ENCODE results near the gene ATP13A3. TPM values are rescaled to one million over a fixed set of nuclear protein-coding genes. Genes with fewer than 3 reads are reported as not detected.

Gene ATP13A3
- total RNA-seq, 4 donors from 2014 or later, result 23.6 to 129 (median 69.8) TPM

DNA sequence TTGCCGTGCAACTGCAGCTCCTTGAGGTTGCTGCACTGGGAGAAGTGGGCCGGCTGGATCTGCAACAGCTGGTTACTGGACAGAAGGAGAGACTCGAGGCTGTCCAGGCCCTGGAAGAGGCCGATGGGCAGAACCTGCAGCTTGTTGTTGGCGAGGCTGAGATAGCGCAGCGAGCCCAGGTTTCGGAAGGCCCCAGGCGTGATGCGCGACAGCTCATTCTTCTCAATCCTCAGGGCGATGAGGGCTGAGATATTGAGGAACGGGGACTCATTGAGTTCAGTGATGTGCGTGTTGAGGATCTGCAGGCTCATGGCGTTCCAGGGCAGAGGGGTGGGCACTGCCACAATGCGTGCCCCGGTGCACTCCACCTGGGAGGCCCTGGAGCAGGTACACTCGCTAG, 126.2 kb downstream of the ATP13A3 start:
- WGBS, 2 donors (ENCODE audit: low coverage in 1 of 2), result 96% methylated on average over 16 of the region's 18 CpGs; no CpG with 5 or more reads in 1 of the 2 donors
- TF ChIP-seq POLR2A (IDR thresholded peaks at IDR 0.05) (no peak), EP300 (IDR thresholded peaks at IDR 0.05; ENCODE audit: low read depth) (no peak), POLR2AphosphoS5 (IDR thresholded peaks at IDR 0.05) (no peak)
- TF ChIP-seq, protein P1, sequence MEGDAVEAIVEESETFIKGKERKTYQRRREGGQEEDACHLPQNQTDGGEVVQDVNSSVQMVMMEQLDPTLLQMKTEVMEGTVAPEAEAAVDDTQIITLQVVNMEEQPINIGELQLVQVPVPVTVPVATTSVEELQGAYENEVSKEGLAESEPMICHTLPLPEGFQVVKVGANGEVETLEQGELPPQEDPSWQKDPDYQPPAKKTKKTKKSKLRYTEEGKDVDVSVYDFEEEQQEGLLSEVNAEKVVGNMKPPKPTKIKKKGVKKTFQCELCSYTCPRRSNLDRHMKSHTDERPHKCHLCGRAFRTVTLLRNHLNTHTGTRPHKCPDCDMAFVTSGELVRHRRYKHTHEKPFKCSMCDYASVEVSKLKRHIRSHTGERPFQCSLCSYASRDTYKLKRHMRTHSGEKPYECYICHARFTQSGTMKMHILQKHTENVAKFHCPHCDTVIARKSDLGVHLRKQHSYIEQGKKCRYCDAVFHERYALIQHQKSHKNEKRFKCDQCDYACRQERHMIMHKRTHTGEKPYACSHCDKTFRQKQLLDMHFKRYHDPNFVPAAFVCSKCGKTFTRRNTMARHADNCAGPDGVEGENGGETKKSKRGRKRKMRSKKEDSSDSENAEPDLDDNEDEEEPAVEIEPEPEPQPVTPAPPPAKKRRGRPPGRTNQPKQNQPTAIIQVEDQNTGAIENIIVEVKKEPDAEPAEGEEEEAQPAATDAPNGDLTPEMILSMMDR (IDR thresholded peaks at IDR 0.05), result no peak

DNA sequence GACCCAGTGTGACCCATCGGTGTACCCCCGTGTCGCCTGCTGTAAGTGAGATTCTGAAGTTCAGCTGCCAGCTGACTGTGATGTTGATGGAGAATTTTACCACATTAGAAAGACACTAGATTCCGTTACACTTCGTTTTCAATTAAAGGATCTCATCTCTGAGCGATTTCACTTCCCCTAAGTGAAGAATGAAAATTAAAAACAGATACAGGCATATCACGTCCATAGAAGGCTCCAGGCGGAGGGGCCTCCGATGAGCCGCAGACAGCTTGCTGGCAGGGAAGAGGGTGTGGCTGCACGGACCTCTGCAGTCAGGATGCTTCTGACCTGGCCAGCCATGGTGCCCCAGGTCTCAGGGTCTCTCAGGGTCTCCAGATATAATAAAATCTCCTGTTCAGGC, 129.1 kb downstream of the ATP13A3 start:
- TF ChIP-seq POLR2AphosphoS5 (IDR thresholded peaks at IDR 0.05) (no peak), POLR2A (IDR thresholded peaks at IDR 0.05) (no peak), EP300 (IDR thresholded peaks at IDR 0.05; ENCODE audit: low read depth) (no peak)
- TF ChIP-seq, protein P1 (IDR thresholded peaks at IDR 0.05), result no peak
- Histone ChIP-seq H3K27me3 (no peaks in the 10 kb centered on the region), H3K4me1 (no peaks in the 10 kb centered on the region), H3K27ac (no peak overlapping the region), H3K36me3 (no peaks in the 10 kb centered on the region), H3K9me3 (no peaks in the 10 kb centered on the region), H3K4me3 (no peak overlapping the region)
- no peak for DNase-seq
- in situ Hi-C loops (cut with MboI; ENCODE audit: low pct_ligation_motif_present in 1 of 4, low pct_unique_long_range_greater_than_20kb in 1 of 4, low sequenced_read_pairs in 3 of 4) (no loop called here), intact Hi-C loops (cut with DNase I; ENCODE audit: low total_unique reads) (no loop called here)
- WGBS, 2 donors (ENCODE audit: low coverage in 1 of 2), result 85 to 100% methylated on average over 4 to 11 of the region's 11 CpGs

More for the DNA sequence above, 126.2 kb downstream of the ATP13A3 start:
- peaks cover 0 to 7% (median 2%) of the 10 kb centered on the region in 4 donors for H3K4me1 ChIP-seq
- no peaks in the 10 kb centered on the region for H3K27me3 ChIP-seq
- intact Hi-C loops (cut with DNase I; ENCODE audit: low total_unique reads), result no loop called here
- H3K36me3 ChIP-seq, result no peaks in the 10 kb centered on the region
- H3K9me3 ChIP-seq, result no peaks in the 10 kb centered on the region
- in situ Hi-C loops (cut with MboI; ENCODE audit: low pct_ligation_motif_present in 1 of 4, low pct_unique_long_range_greater_than_20kb in 1 of 4, low sequenced_read_pairs in 3 of 4), result no loop called here
- H3K4me3 ChIP-seq, result no peak overlapping the region
- no peak for DNase-seq
- H3K27ac ChIP-seq, result no peak overlapping the region

DNA sequence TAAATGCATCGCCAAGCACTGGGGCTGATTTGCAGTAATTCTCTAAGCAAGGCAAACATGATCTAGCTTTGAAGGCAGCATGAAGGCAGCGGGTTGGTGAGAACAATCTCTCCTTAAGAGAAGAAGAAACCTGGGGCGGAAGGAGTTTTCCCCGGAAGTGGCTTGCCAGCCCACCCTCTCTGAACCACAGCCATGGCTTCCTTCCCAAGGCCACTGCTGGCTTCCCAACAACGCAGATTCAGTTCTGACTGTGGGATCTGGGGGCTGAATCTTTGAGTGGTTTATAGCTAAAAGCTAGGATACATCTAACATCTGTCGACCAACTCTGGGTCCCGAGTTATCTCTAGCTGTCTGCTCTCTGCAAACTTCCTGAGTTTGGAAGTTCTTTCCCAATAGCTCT, 131.4 kb downstream of the ATP13A3 start:
- TF ChIP-seq, protein P1 (IDR thresholded peaks at IDR 0.05), result no peak
- TF ChIP-seq EP300 (IDR thresholded peaks at IDR 0.05; ENCODE audit: low read depth), result no peak
- no peaks in the 10 kb centered on the region for H3K4me1 ChIP-seq
- no peaks in the 10 kb centered on the region for H3K9me3 ChIP-seq
- intact Hi-C loops (cut with DNase I; ENCODE audit: low total_unique reads), result no loop called here
- WGBS, 2 donors (ENCODE audit: low coverage in 1 of 2), result 73% methylated on average over 7 of the region's 7 CpGs; no CpG with 5 or more reads in 1 of the 2 donors
- H3K27me3 ChIP-seq, result no peaks in the 10 kb centered on the region
- no peak overlapping the region for H3K27ac ChIP-seq
- in situ Hi-C loops (cut with MboI; ENCODE audit: low pct_ligation_motif_present in 1 of 4, low pct_unique_long_range_greater_than_20kb in 1 of 4, low sequenced_read_pairs in 3 of 4), result no loop called here
- H3K36me3 ChIP-seq, result no peaks in the 10 kb centered on the region
- no peak overlapping the region for H3K4me3 ChIP-seq
- DNase-seq, result no peak

DNA sequence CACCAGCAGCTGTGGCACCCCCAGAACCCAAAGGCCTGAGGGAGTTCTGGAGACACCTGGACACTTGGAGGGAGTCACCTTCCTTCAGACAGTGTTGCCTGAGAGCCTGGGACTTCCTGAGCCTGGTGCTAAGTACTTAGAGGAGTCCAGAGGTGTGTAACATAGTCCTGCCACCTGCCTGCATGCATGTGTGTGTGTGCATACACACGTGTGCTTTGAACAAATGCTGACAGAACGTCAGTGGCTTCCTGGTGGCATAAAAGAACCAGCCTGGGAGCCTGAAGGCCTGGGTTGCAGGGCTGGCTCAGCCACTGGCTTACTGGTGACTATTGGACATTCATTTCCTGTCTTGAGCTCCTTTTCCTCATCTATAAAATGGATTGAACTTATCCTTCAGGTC, 132.5 kb downstream of the ATP13A3 start:
- in situ Hi-C loops (cut with MboI; ENCODE audit: low pct_ligation_motif_present in 1 of 4, low pct_unique_long_range_greater_than_20kb in 1 of 4, low sequenced_read_pairs in 3 of 4) (no loop called here), intact Hi-C loops (cut with DNase I; ENCODE audit: low total_unique reads) (no loop called here)
- TF ChIP-seq, protein P1 (IDR thresholded peaks at IDR 0.05), result no peak
- no peak for TF ChIP-seq POLR2A (IDR thresholded peaks at IDR 0.05)
- Histone ChIP-seq H3K4me3 (no peak overlapping the region), H3K36me3 (no peaks in the 10 kb centered on the region), H3K27me3 (no peaks in the 10 kb centered on the region), H3K4me1 (no peaks in the 10 kb centered on the region), H3K9me3 (no peaks in the 10 kb centered on the region), H3K27ac (no peak overlapping the region)
- DNase-seq, result no peak
- 48% methylated on average over 2 of the region's 2 CpGs; no CpG with 5 or more reads in 1 of the 2 donors for WGBS, 2 donors (ENCODE audit: low coverage in 1 of 2)

Small RNA genes lying within 50 kb of the gene (small RNA-seq; reads per million reads assigned to genes)
- gene AC108676.2 (0 reads per million in 4 donors), gene RNU6-1101P (0 reads per million in 4 donors)

Other genes starting within 250 kb of the ATP13A3 start
- under 1 TPM in 1 of 4 donors, not detected in 3; 0.14 TPM for gene CPN2, start 135.7 kb downstream of the ATP13A3 start, total RNA-seq
- under 1 TPM in 2 of 4 donors, not detected in 2; 0.14 to 0.32 TPM for gene LRRC15, start 117.3 kb downstream of the ATP13A3 start, total RNA-seq
- gene GP5, start 87.7 kb downstream of the ATP13A3 start, total RNA-seq, result not detected
- 100 to 1,000 TPM in 1 of 4 donors, 10 to 100 TPM in 3; 52.0 to 101 (median 58.8) TPM for gene TMEM44, start 146.4 kb upstream of the ATP13A3 start, total RNA-seq
- 10 to 100 TPM; 18.7 to 69.9 (median 52.8) TPM for gene LSG1, start 185.2 kb upstream of the ATP13A3 start, total RNA-seq
- gene FAM43A, start 198.9 kb upstream of the ATP13A3 start, total RNA-seq, result 100 to 1,000 TPM in 2 of 4 donors, 10 to 100 TPM in 2; 31.2 to 111 (median 95.9) TPM

Measured in transverse colon (tissue), 4 donors.